Measurements from ENCODE around the gene TMEM244.

DNA sequence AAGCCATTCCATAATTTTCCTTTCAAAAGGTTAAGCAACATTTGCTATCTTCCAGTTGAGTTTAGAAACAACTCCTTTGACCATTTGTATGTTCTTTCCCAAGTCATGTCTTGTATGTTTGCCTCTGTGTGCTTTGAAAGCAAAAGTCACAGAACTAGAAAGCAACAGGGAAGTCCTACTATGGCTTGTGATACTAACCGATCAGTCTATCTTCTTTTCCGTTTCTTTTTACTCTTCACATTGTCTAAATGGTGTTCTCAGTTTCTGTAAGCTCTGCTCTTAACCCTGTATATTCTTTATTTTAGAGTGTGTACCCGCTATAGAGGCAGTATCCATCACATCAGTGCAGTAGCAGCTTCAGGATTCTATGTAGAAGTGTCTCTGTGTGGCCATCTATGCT is 32.9 kb downstream of the TMEM244 start:
- TF ChIP-seq POLR2A (IDR thresholded peaks at IDR 0.05), result no peak
- TF ChIP-seq, protein P1, sequence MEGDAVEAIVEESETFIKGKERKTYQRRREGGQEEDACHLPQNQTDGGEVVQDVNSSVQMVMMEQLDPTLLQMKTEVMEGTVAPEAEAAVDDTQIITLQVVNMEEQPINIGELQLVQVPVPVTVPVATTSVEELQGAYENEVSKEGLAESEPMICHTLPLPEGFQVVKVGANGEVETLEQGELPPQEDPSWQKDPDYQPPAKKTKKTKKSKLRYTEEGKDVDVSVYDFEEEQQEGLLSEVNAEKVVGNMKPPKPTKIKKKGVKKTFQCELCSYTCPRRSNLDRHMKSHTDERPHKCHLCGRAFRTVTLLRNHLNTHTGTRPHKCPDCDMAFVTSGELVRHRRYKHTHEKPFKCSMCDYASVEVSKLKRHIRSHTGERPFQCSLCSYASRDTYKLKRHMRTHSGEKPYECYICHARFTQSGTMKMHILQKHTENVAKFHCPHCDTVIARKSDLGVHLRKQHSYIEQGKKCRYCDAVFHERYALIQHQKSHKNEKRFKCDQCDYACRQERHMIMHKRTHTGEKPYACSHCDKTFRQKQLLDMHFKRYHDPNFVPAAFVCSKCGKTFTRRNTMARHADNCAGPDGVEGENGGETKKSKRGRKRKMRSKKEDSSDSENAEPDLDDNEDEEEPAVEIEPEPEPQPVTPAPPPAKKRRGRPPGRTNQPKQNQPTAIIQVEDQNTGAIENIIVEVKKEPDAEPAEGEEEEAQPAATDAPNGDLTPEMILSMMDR (IDR thresholded peaks at IDR 0.05), result no peak
